C4-2B (cell line): ENCODE results near the gene TLK2.
"Not testable (repeated sequence)": the region's sequence is repeated elsewhere in the genome, so short reads cannot be mapped to it uniquely, and the experiment has no call there.

Source experiments
- CTCF ChIP-seq: fragments of 450-650 bp; conservative IDR thresholded peaks from 2 replicates; pipeline ENCODE4 v1.5.1; 2017; ENCODE audit warnings: mild to moderate bottlenecking
- ZFX ChIP-seq: fragments of 450-650 bp; IDR thresholded peaks from 2 replicates; pipeline ENCODE4 v1.6.1; 2017

- TF ChIP-seq CTCF, ZFX: not testable (repeated sequence)
These were observed 57.9 kb downstream of the TLK2 start for GRCh38 chr17:62536557-62536956.
